ENCODE results near the gene KRTAP20-4. TPM values are rescaled to one million over a fixed set of nuclear protein-coding genes. Genes with fewer than 3 reads are reported as not detected.

Gene KRTAP20-4
- total RNA-seq, 1 donor from 2014 or later, result not detected

- Histone ChIP-seq H3K4me3 (ENCODE audit: low read length in 3 of 3) (no peak overlapping the region), H3K4me1 (ENCODE audit: control insufficient read depth in 3 of 3, insufficient read depth in 3 of 3, low read length in 3 of 3) (no peaks in the 10 kb centered on the region), H3K27ac (ENCODE audit: low read depth, low read length) (no peak overlapping the region), H3K27me3 (ENCODE audit: control insufficient read depth in 3 of 3, insufficient read depth in 3 of 3, low read length in 3 of 3) (no peaks in the 10 kb centered on the region), H3K9ac (ENCODE audit: low read depth in 1 of 3, low read length in 3 of 3) (no peak overlapping the region), H3K9me3 (ENCODE audit: control insufficient read depth in 3 of 3, low read length in 3 of 3) (no peaks in the 10 kb centered on the region), H3K36me3 (ENCODE audit: control insufficient read depth in 3 of 3, insufficient read depth in 3 of 3, low read length in 3 of 3) (no peaks in the 10 kb centered on the region)
These were observed 18.3 kb downstream of the KRTAP20-4 start for GRCh38 chr21:30638686-30639085.

DNA sequence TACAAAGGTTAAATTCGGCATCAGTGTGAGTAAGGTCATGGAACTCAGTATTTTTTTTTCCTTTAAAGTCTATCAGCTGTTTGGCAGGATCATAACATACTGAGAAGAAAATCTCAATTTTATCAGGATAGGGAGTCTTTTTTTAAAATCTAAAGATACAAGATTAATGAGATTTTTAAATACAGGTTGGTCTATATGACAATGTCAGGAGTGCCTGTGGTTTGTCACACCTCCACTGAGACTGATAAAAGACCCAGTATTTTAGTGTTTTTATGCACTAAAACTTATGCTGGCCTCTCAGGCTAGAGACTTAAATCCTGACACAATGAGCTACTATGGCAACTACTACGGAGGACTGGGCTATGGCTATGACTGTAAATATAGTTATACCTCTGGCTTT lies 22.1 kb downstream of the KRTAP20-4 start, which contains the start of gene KRTAP20-3:
TSS of gene KRTAP20-3 (plus strand) at position 301 of the 400 bp plus-strand sequence.
- H3K27ac ChIP-seq (ENCODE audit: low read depth, low read length), result no peak within 1 kb of the TSS
- H3K9me3 ChIP-seq (ENCODE audit: control insufficient read depth in 3 of 3, low read length in 3 of 3), result no peaks in the 10 kb centered on the region
- no peak within 1 kb of the TSS for H3K4me3 ChIP-seq (ENCODE audit: low read length in 3 of 3)
- H3K9ac ChIP-seq (ENCODE audit: low read depth in 1 of 3, low read length in 3 of 3), result no peak within 1 kb of the TSS
- no peaks in the 10 kb centered on the region for H3K4me1 ChIP-seq (ENCODE audit: control insufficient read depth in 3 of 3, insufficient read depth in 3 of 3, low read length in 3 of 3)
- no peaks in the 10 kb centered on the region for H3K36me3 ChIP-seq (ENCODE audit: control insufficient read depth in 3 of 3, insufficient read depth in 3 of 3, low read length in 3 of 3)
- H3K27me3 ChIP-seq (ENCODE audit: control insufficient read depth in 3 of 3, insufficient read depth in 3 of 3, low read length in 3 of 3), result no peaks in the 10 kb centered on the region

DNA sequence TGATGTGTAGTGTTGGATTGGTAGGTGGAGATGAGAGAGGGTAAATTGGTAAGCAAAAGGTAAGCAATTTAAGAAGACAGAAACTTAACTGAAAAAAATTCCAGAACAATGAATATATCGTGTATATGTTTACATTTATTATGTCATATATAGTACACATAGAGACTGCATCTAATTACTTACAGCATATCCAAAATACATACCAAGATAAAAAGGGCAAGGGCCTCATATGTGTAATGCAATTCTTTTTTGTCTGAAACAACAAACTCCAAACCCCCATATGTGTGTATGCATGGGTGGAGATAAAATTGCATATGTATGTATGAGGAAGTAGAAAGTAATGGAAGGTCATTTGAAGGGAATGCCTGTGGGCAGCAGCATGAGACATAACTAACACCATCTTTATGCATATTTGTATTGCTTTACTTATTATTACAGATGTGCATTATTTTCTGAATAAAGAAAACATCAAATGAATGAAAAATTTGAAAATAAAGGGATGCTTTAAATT lies 26.5 kb downstream of the KRTAP20-4 start:
- Histone ChIP-seq H3K36me3 (ENCODE audit: control insufficient read depth in 3 of 3, insufficient read depth in 3 of 3, low read length in 3 of 3) (no peaks in the 10 kb centered on the region), H3K27me3 (ENCODE audit: control insufficient read depth in 3 of 3, insufficient read depth in 3 of 3, low read length in 3 of 3) (no peaks in the 10 kb centered on the region), H3K9ac (ENCODE audit: low read depth in 1 of 3, low read length in 3 of 3) (no peak overlapping the region), H3K27ac (ENCODE audit: low read depth, low read length) (no peak overlapping the region), H3K9me3 (ENCODE audit: control insufficient read depth in 3 of 3, low read length in 3 of 3) (no peaks in the 10 kb centered on the region), H3K4me3 (ENCODE audit: low read length in 3 of 3) (no peak overlapping the region), H3K4me1 (ENCODE audit: control insufficient read depth in 3 of 3, insufficient read depth in 3 of 3, low read length in 3 of 3) (no peaks in the 10 kb centered on the region)

- H3K27ac ChIP-seq (ENCODE audit: low read depth, low read length), result no peak overlapping the region
These were observed 32.5 kb downstream of the KRTAP20-4 start for GRCh38 chr21:30652891-30653290.

GRCh38 chr21:30668776-30669175 lies 48.3 kb downstream of the KRTAP20-4 start:
- H3K27me3 ChIP-seq (ENCODE audit: control insufficient read depth in 3 of 3, insufficient read depth in 3 of 3, low read length in 3 of 3), result no peaks in the 10 kb centered on the region
- no peaks in the 10 kb centered on the region for H3K4me1 ChIP-seq (ENCODE audit: control insufficient read depth in 3 of 3, insufficient read depth in 3 of 3, low read length in 3 of 3)
- H3K27ac ChIP-seq (ENCODE audit: low read depth, low read length), result no peak overlapping the region
- H3K9ac ChIP-seq (ENCODE audit: low read depth in 1 of 3, low read length in 3 of 3), result no peak overlapping the region
- no peaks in the 10 kb centered on the region for H3K9me3 ChIP-seq (ENCODE audit: control insufficient read depth in 3 of 3, low read length in 3 of 3)
- H3K36me3 ChIP-seq (ENCODE audit: control insufficient read depth in 3 of 3, insufficient read depth in 3 of 3, low read length in 3 of 3), result no peaks in the 10 kb centered on the region
- H3K4me3 ChIP-seq (ENCODE audit: low read length in 3 of 3), result no peak overlapping the region

More at GRCh38 chr21:30652891-30653290, 32.5 kb downstream of the KRTAP20-4 start:
- Histone ChIP-seq H3K9me3 (ENCODE audit: control insufficient read depth in 3 of 3, low read length in 3 of 3) (no peaks in the 10 kb centered on the region), H3K4me3 (ENCODE audit: low read length in 3 of 3) (no peak overlapping the region), H3K27me3 (ENCODE audit: control insufficient read depth in 3 of 3, insufficient read depth in 3 of 3, low read length in 3 of 3) (no peaks in the 10 kb centered on the region), H3K9ac (ENCODE audit: low read depth in 1 of 3, low read length in 3 of 3) (no peak overlapping the region), H3K36me3 (ENCODE audit: control insufficient read depth in 3 of 3, insufficient read depth in 3 of 3, low read length in 3 of 3) (no peaks in the 10 kb centered on the region), H3K4me1 (ENCODE audit: control insufficient read depth in 3 of 3, insufficient read depth in 3 of 3, low read length in 3 of 3) (no peaks in the 10 kb centered on the region)

Small RNA genes lying within 50 kb of the gene (small RNA-seq; reads per million reads assigned to genes)
- gene KRTAP20-1, result not detected
- not detected for gene KRTAP20-3
- not detected for gene KRTAP20-4
- gene KRTAP22-1, result not detected
- not detected for gene KRTAP22-2

Other genes with a start within 250 kb of the KRTAP20-4 start
- not detected for gene KRTAP13-2, start 248.4 kb upstream of the KRTAP20-4 start, total RNA-seq
- gene KRTAP13-1, start 224.6 kb upstream of the KRTAP20-4 start, total RNA-seq, result not detected
- not detected for gene KRTAP13-3, start 194.7 kb upstream of the KRTAP20-4 start, total RNA-seq
- gene KRTAP13-4, start 190.4 kb upstream of the KRTAP20-4 start, total RNA-seq, result not detected
- not detected for gene KRTAP15-1, start 180.4 kb upstream of the KRTAP20-4 start, total RNA-seq
- gene KRTAP19-1, start 140.3 kb upstream of the KRTAP20-4 start, total RNA-seq, result not detected
- not detected for gene KRTAP19-2, start 133.2 kb upstream of the KRTAP20-4 start, total RNA-seq
- gene KRTAP19-3, start 128.6 kb upstream of the KRTAP20-4 start, total RNA-seq, result not detected
- not detected for gene KRTAP19-4, start 123.5 kb upstream of the KRTAP20-4 start, total RNA-seq
- gene KRTAP19-5, start 118.5 kb upstream of the KRTAP20-4 start, total RNA-seq, result not detected
- not detected for gene KRTAP19-6, start 78.8 kb upstream of the KRTAP20-4 start, total RNA-seq
- gene KRTAP19-7, start 59.3 kb upstream of the KRTAP20-4 start, total RNA-seq, result not detected
- gene KRTAP22-2, start 30.2 kb upstream of the KRTAP20-4 start, total RNA-seq, result not detected
- not detected for gene KRTAP6-3, start 28.2 kb upstream of the KRTAP20-4 start, total RNA-seq
- not detected for gene KRTAP6-2, start 21.7 kb upstream of the KRTAP20-4 start, total RNA-seq
- not detected for gene KRTAP22-1, start 19.5 kb upstream of the KRTAP20-4 start, total RNA-seq
- not detected for gene KRTAP6-1, start 6.7 kb upstream of the KRTAP20-4 start, total RNA-seq
- gene KRTAP20-1, start 4.2 kb upstream of the KRTAP20-4 start, total RNA-seq, result not detected
- gene KRTAP20-2, start 14.6 kb downstream of the KRTAP20-4 start, total RNA-seq, result not detected
- not detected for gene KRTAP20-3, start 22.2 kb downstream of the KRTAP20-4 start, total RNA-seq
- not detected for gene KRTAP21-3, start 98.2 kb downstream of the KRTAP20-4 start, total RNA-seq
- not detected for gene KRTAP21-2, start 126.6 kb downstream of the KRTAP20-4 start, total RNA-seq
- gene KRTAP21-1, start 134.8 kb downstream of the KRTAP20-4 start, total RNA-seq, result not detected
- not detected for gene KRTAP8-1, start 192.6 kb downstream of the KRTAP20-4 start, total RNA-seq
- not detected for gene KRTAP7-1, start 209.1 kb downstream of the KRTAP20-4 start, total RNA-seq